SK-N-SH treated with all-trans-retinoic acid at 6 μM for 48 hours (cell line): ENCODE data around the gene HLA-DMA.

Experiments used
- ATAC-seq: fragments of 200-7000 bp; cut with Tn5 transposase; 3 replicates; pipeline ENCODE4 v1.9.1; 2020; ENCODE audit warnings: mild to moderate bottlenecking, moderate library complexity
- ARNTL ChIP-seq: fragments of 450-650 bp; formaldehyde crosslinking; IDR thresholded peaks from 2 replicates; pipeline ENCODE4 v1.5.0; 2020; ENCODE audit warnings: low read depth, mild to moderate bottlenecking, moderate library complexity, borderline replicate concordance
- BACH2 ChIP-seq: fragments of 250-450 bp; sonication (Bioruptor Pico); IDR thresholded peaks from 2 replicates; pipeline ENCODE4 v1.9.0; 2021; ENCODE audit warnings: mild to moderate bottlenecking, borderline replicate concordance
- CREB5 ChIP-seq: fragments of 250-450 bp; sonication (Bioruptor Pico); IDR thresholded peaks from 2 replicates; pipeline ENCODE4 v1.5.1; 2020; ENCODE audit warnings: low read depth, mild to moderate bottlenecking, moderate library complexity
- CSDC2 ChIP-seq: fragments of 250-450 bp; sonication (Bioruptor Pico); IDR thresholded peaks from 2 replicates; pipeline ENCODE4 v1.5.0; 2020; ENCODE audit warnings: mild to moderate bottlenecking, moderate library complexity
- CSRNP3 ChIP-seq: fragments of 250-450 bp; sonication (Bioruptor Pico); IDR thresholded peaks from 2 replicates; pipeline ENCODE4 v1.5.1; 2021; ENCODE audit warnings: mild to moderate bottlenecking, moderate library complexity
- ESRRG ChIP-seq: fragments of 250-450 bp; sonication (Bioruptor Pico); IDR thresholded peaks from 2 replicates; pipeline ENCODE4 v1.6.1; 2021; ENCODE audit warnings: mild to moderate bottlenecking
- ISL1 ChIP-seq: fragments of 250-450 bp; sonication (Bioruptor Pico); IDR thresholded peaks from 2 replicates; pipeline ENCODE4 v2.1.2; 2022; ENCODE audit warnings: mild to moderate bottlenecking, moderate library complexity
- PATZ1 ChIP-seq: fragments of 250-450 bp; sonication (Bioruptor Pico); IDR thresholded peaks from 2 replicates; pipeline ENCODE4 v1.8.0; 2020; ENCODE audit warnings: mild to moderate bottlenecking, moderate library complexity, borderline replicate concordance
- POU6F1 ChIP-seq: fragments of 250-450 bp; sonication (Bioruptor Pico); IDR thresholded peaks from 2 replicates; pipeline ENCODE4 v1.8.0; 2021; ENCODE audit warnings: low read depth, mild to moderate bottlenecking, moderate library complexity, borderline replicate concordance
- SNAI2 ChIP-seq: fragments of 250-450 bp; sonication (Bioruptor Pico); IDR thresholded peaks from 2 replicates; pipeline ENCODE4 v1.5.0; 2020; ENCODE audit warnings: mild to moderate bottlenecking, moderate library complexity
- TOX ChIP-seq: fragments of 250-450 bp; sonication (Bioruptor Pico); IDR thresholded peaks from 2 replicates; pipeline ENCODE4 v1.8.0; 2021; ENCODE audit warnings: mild to moderate bottlenecking, moderate library complexity, borderline replicate concordance
- TSHZ2 ChIP-seq: fragments of 250-450 bp; sonication (Bioruptor Pico); IDR thresholded peaks from 2 replicates; pipeline ENCODE4 v1.5.0; 2020; ENCODE audit warnings: mild to moderate bottlenecking, moderate library complexity
- ZC3H10 ChIP-seq: fragments of 250-450 bp; sonication (Bioruptor Pico); IDR thresholded peaks from 2 replicates; pipeline ENCODE4 v1.5.1; 2021; ENCODE audit warnings: mild to moderate bottlenecking, moderate library complexity
- ZFP30 ChIP-seq: fragments of 450-650 bp; formaldehyde crosslinking; IDR thresholded peaks from 2 replicates; pipeline ENCODE4 v1.5.0; 2022; ENCODE audit warnings: mild to moderate bottlenecking, moderate library complexity
- ZNF565 ChIP-seq: fragments of 450-650 bp; formaldehyde crosslinking; conservative IDR thresholded peaks from 2 replicates; pipeline ENCODE4 v1.5.0; 2020; ENCODE audit warnings: low read depth, mild to moderate bottlenecking, moderate library complexity
- ZNF70 ChIP-seq: fragments of 450-650 bp; formaldehyde crosslinking; IDR thresholded peaks from 2 replicates; pipeline ENCODE4 v1.5.0; 2020; ENCODE audit warnings: mild to moderate bottlenecking, moderate library complexity
- ZNF8 ChIP-seq: fragments of 450-650 bp; formaldehyde crosslinking; IDR thresholded peaks from 2 replicates; pipeline ENCODE4 v1.5.0; 2020; ENCODE audit warnings: mild to moderate bottlenecking, moderate library complexity

Gene HLA-DMA

GRCh38 chr6:32967151-32968091 is 14.5 kb upstream of the HLA-DMA start:
- no peak for TF ChIP-seq ISL1
- no peak for TF ChIP-seq ARNTL (CRISPR knock-in tag)
- TF ChIP-seq TOX (CRISPR knock-in tag), result no peak
- no peak for TF ChIP-seq ESRRG
- TF ChIP-seq CSDC2 (CRISPR knock-in tag), result no peak
- ATAC-seq, result no peak

- no peak for ATAC-seq
- TF ChIP-seq ZC3H10, result no peak
Observed at GRCh38 chr6:32964776-32965175, 11.9 kb upstream of the HLA-DMA start.

GRCh38 chr6:32963866-32964265 is 11.0 kb upstream of the HLA-DMA start:
- no peak for TF ChIP-seq ZFP30 (CRISPR knock-in tag)
- no peak for TF ChIP-seq ESRRG
- TF ChIP-seq SNAI2 (CRISPR knock-in tag), result no peak
- no peak for TF ChIP-seq ISL1
- no peak for TF ChIP-seq ZC3H10
- no peak for TF ChIP-seq TSHZ2
- ATAC-seq, result no peak

- TF ChIP-seq ZNF8 (CRISPR knock-in tag) (no peak), CSDC2 (CRISPR knock-in tag) (no peak), POU6F1 (no peak), ESRRG (no peak), BACH2 (CRISPR knock-in tag) (no peak), PATZ1 (CRISPR knock-in tag) (no peak), ZFP30 (CRISPR knock-in tag) (no peak), ZNF565 (no peak), ZNF70 (CRISPR knock-in tag) (no peak), CSRNP3 (CRISPR knock-in tag) (no peak), CREB5 (CRISPR knock-in tag) (no peak), ISL1 (no peak), SNAI2 (CRISPR knock-in tag) (no peak)
- peak; percentile 57 for ATAC-seq
Observed at GRCh38 chr6:32962213-32962826, 9.4 kb upstream of the HLA-DMA start.
